ENCODE data around the gene DUS3L. TPM values are rescaled to one million over a fixed set of nuclear protein-coding genes. Genes with fewer than 3 reads are reported as not detected.

DUS3L gene
- total and polyA plus RNA-seq, 2 donors (not counting 3 experiments of a cell fraction or from before 2014, with no cell fraction given): 25.8 to 38.9 TPM

GRCh38 chr19:5765220-5765619 lies 25.7 kb downstream of the DUS3L start:
- FAIRE-seq (no peak), DNase-seq (ENCODE audit: low read depth, low spot score) (no peak)
- Histone ChIP-seq H2AFZ (ENCODE audit: low read depth, low read length) (no peak overlapping the region), H3K36me3 (ENCODE audit: control insufficient read depth in 2 of 2, extremely low read depth in 1 of 2, insufficient read depth in 2 of 2, low read length in 2 of 2) (no peaks in the 10 kb centered on the region), H3K9ac (replicated peaks; ENCODE audit: extremely low read depth, insufficient read depth, low read length) (no peak overlapping the region), H3K27ac (ENCODE audit: insufficient read depth, low read depth, low read length) (no peak overlapping the region), H3K4me3 (replicated peaks in 1 of 3; ENCODE audit: insufficient read depth in 1 of 3, low read depth in 1 of 3, low read length in 3 of 3) (no peak overlapping the region), H3K4me2 (ENCODE audit: insufficient read depth, low read length) (no peak overlapping the region), H3K79me2 (ENCODE audit: control insufficient read depth, insufficient read depth, low read length) (no peaks in the 10 kb centered on the region), H3K9me3 (replicated peaks; ENCODE audit: control insufficient read depth, insufficient read depth, low read length) (no peaks in the 10 kb centered on the region), H3K27me3 (ENCODE audit: control insufficient read depth in 2 of 2, insufficient read depth in 2 of 2, low read length in 2 of 2) (no peaks in the 10 kb centered on the region), H3K9me1 (replicated peaks; ENCODE audit: control insufficient read depth, extremely low read depth, insufficient read depth, low read length) (no peaks in the 10 kb centered on the region), H3K4me1 (ENCODE audit: control insufficient read depth, extremely low read depth, insufficient read depth, low read length) (no peaks in the 10 kb centered on the region), H4K20me1 (replicated peaks; ENCODE audit: control insufficient read depth, extremely low read depth, insufficient read depth, low read length) (no peaks in the 10 kb centered on the region)
- TF ChIP-seq JUN (IDR thresholded peaks at IDR 0.05; ENCODE audit: borderline replicate concordance, insufficient read depth, insufficient read length, low read depth) (no peak), EZH2 (IDR thresholded peaks at IDR 0.05; ENCODE audit: borderline replicate concordance, low read depth, low read length, severe bottlenecking) (no peak), GATA2 (IDR thresholded peaks at IDR 0.05; ENCODE audit: insufficient read depth, insufficient read length, low read depth, low read length) (no peak), FOS (IDR thresholded peaks at IDR 0.05; ENCODE audit: borderline replicate concordance, insufficient read depth, low read length) (no peak), CTCF (IDR thresholded peaks at IDR 0.05; ENCODE audit: extremely low read depth in 1 of 2, insufficient read depth in 1 of 2, low read depth in 1 of 2, low read length in 2 of 2) (no peak), POLR2AphosphoS5 (IDR thresholded peaks at IDR 0.05; ENCODE audit: insufficient read depth, low read depth, low read length) (no peak)
- no TSS peak for BruUV-seq (replicated peaks)
- intact Hi-C loops (cut with micrococcal nuclease): no loop called here
- dilution Hi-C loops (cut with MboI; ENCODE audit: extremely low pct_ligation_motif_present, low sequenced_read_pairs): no loop called here
- ChIA-PET CTCF (no interaction called here), POLR2A (no interaction called here)

Data from endothelial cell of umbilical vein (primary cell).